HG02970 (cell line): ENCODE results near the gene CLCN5.
"Not testable (repeated sequence)": the region's sequence is repeated elsewhere in the genome, so short reads cannot be mapped to it uniquely, and the experiment has no call there.

Experiments
- ATAC-seq: cut with Tn5 transposase; IDR thresholded peaks from one replicate; pipeline ENCODE4 v1.9.1; 2021; ENCODE audit warnings: mild to moderate bottlenecking, moderate library complexity, moderate number of reproducible peaks; ENCODE audit not compliant: unreplicated experiment, low FRiP score

The CLCN5 gene

DNA sequence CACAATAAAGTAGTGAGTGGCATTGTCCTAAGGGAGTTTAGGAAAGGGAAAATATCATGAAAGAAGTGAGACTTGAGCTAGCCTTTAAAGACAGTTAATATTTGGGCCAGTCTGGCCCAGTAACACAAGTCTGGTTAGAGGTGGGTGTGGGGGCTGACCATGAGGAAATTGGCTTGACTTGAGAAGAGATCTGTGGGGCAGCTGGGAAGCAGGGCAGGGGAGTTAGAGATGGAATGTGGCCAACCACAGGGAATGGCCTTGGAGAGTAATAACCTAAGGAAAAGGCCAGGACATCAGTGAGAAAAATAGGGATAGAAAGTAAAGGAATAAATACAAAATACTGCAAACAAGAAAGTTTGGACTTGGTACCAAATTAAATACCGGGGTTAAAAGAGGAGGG, 71.3 kb downstream of the CLCN5 start:
- no peak for ATAC-seq

DNA sequence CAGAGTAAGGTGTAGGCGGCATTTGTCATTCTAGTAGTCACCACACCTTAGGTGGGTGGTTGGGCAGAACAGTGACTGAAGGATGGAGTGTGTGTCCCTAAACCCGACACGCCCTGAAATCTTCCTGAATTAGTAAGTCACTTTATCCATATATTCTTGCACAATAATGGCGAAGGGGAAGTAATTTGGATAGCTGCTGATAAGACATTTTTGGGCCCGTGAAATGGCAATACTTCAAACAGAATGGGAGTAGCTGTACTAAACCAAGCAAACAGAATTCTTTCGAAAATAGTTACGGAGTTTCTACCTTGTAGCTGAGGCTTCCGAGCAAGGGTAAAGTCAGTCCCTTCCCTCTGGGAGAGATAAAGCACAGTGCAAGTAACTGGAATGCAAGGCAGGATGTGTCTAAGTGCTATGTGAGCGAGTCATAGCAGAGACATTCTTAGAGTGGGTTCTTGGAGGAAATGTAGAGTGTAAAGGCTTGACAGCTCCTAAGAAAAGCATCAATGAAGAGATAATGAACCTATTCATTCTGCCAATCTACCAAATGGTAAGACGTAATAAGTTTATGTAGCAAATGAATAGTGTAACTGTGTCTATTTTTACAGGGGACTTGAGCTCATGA, 72.8 kb downstream of the CLCN5 start:
- no peak for ATAC-seq

DNA sequence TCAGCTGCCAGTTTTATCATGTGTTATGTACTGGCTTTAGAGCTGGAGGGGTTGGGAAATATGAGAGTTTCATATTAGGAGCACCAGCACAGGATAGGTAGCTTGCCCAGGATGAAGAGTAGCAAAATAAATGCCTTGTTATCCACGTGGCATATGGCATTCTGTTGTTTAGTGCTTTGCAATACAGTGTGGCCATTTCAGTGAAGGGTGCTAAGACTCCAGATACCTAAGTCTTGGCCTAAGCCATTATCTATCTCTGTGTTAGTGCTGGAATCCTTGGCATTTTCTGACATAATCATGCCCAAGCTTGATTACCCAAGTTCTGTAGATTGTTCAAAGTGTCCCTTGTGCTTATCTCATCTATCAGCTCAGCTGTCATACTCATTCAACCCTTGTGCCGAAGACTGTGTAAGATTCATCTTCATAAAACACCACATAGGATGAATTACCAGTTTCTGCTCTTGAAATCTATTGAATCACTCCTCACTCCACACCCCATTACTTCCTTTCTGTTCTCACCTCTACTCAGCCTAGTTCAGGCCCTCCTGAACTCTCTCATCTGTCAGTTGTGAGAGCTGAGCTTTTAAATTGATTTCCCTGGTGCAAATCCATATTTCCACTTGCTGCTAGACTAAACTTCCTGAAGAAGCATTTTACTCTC, 73.5 kb downstream of the CLCN5 start:
- no peak for ATAC-seq

DNA sequence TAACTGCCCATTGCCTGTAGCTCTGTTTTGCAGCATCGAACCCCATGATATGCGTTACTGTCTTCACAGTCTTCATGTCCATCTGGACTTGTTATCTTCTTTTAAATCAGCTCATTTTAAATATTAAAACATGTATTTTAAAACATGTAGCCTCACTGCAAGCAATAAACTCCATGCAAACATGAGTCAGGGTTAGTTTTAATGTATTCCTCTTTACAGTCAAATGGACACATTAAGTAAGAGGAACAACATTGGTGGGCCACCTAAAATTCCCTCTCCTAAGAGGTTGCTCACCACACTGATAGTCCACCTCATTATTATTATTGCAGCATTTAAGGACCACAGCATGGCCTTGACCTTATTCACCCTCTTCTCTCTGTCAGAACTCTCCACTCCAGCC, 74.1 kb downstream of the CLCN5 start:
- ATAC-seq = no peak

DNA sequence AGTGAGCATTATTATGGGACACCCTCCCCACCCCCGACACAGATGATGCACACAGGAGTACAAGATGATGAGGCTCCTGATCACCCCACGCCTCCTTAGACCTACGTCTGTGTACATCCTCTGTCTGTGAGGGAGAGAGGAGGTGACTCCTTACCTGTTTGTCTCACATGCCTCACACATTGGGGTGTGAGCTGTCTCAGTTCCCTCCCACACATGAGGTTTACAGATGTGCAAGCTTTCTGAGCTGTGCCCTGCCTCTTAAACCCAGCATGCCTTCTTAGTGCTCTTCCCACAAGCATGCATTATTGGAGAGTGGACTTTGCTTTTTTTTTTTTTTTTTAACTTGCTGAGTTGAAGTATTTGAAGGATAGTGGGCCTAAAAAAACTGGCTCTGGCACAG, 76.7 kb downstream of the CLCN5 start:
- no peak for ATAC-seq

DNA sequence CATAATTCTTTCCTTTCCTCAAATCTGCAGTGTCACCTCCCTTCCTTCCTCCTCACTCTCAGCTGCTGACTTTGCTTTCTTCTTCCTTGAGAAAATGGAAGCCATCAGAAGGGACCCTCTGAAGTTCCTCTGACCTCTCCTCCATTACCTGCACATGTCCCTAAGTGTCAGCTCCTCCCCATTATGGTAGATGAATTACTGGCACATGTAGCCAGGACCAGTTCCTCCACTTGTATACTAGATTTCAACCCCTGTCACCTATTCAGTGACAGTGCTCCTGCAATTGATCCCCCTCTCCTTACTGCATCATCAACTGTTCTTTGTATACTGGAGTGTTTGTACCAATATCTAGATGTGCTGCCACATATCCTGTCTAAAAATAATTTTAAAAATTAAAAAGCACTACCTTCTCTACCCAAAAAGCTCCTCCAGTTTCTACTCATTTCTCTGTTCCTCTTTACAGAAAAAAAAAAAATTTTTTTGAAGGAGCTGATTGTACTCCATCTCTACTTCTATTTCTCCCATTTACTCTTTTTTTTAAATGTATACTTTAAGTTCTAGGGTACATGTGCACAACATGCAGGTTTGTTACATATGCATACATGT, 78.6 kb downstream of the CLCN5 start:
- no peak for ATAC-seq

DNA sequence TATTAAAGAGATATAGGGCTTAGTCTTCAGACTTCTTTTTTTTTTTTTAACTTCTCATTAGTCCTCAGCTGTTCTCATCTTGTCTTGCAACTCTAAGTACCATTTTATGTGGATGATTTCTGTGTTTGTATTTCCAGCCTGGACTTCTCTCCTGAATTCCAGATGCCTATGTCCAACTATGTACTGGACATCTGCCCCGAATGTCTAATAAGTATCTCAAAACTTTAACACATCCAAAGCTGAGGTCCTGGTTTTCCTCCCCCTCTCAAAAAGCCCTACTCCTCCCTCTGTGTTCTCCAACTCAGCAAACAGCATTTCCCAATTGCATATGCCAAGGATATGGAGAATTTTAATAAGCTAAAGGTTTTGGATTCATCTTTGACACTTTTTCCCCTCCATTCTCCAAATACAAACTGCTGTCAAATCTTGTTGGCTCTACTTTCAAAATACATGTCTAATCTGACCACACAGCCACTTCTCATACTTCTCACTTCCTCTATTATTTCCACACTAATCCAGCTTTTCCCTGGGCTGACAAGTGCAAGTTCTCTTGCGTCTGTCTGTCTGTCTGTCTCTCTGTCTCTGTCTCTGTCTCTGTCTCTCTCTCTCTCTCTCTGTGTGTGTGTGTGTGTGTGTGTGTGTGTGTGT, 79.8 kb downstream of the CLCN5 start:
- no peak for ATAC-seq

DNA sequence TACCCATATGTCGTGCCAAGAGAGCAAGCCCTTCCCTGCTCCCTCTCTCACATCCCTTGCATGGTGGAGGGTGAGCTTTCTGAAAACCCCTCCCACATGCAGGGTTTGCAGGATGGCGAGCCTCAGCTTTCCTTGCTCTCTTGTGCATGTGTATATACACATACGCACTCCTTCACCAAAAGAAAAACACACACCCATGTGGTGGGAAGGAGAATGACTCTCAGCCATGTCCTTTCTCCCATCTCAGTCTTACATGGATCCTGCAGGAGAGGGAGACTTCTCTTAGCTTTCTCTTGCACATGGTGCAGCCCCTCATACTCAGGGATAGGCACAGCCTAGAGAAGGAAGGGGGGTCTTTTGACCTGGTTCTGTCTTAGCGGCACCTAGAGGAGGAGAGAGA, 81.1 kb downstream of the CLCN5 start:
- ATAC-seq = no peak

DNA sequence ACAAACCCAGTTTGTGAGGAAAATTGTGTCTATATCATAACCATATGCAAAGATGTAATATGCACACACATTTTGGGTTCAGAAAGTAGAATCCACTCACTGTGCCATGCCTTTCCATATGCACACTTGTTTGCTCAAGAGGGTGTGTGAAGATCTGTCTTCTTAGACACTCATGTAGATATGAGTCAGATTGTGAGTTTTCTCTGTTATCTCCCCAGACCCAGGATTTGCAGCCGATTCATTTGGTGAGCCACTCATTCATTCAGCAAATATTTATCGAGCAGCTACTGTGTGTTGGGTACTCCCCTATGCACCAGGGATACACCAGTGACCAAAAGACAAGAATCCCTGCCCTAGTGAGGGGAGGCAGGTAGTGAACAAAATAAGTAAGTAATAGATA, 81.5 kb downstream of the CLCN5 start:
- no peak for ATAC-seq

DNA sequence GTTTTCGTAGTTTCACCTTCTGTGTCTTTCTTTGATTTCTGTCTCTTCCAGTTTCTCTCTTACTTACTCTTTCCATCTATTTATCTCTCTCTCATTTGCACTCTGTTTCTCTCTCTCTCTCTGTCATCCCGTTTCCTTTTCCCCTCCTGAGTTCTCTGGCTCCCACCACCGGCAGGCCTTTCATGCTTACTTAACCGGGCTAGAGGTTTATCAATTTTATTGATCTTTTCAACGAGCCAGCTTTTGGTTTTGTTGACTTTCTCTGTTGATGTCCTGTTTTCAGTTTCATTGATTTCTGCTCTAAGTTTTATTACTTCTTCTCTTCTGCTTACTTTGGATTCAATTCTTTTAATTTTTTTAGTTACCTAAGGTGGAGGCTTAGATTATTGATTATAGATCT, 103.2 kb downstream of the CLCN5 start:
- not testable (repeated sequence) for ATAC-seq

DNA sequence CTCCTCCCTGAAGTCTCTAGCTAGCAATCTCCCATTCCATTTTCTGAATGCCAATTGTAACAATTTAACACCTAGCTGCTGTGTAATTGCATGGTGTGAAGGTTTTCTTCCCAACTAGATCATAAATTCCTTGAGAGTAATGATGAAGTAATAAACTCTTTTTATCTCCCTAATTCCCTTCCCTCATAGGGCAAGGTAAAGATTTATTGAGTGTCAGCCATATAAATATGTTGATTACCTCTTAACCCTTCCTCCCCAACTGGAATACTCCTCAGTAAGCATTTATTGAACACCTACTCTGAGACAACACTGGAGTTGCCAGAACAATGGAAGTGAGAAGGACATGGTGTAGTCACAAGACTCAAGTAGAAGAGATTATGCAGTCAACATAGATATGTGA, 112.7 kb downstream of the CLCN5 start:
- no peak for ATAC-seq

DNA sequence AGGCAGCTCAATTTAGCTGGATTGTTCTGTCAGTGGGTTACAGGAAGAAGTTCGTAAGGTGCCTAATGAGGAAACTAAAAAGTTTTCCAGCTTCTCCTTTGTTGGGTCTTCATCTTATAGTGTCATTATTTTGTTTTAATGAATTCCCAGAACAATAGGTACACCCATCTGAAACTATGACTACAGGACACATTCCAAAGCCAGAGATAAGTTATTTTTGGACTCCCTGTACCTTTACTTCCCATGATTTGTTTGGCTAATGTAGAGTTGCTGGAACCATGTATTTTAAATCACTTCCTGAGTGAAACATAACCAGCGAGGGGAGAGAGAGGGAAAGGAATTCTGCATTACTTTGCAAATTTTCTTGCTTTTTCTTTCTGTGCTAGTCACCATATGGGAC, 114.0 kb downstream of the CLCN5 start:
- no peak for ATAC-seq

DNA sequence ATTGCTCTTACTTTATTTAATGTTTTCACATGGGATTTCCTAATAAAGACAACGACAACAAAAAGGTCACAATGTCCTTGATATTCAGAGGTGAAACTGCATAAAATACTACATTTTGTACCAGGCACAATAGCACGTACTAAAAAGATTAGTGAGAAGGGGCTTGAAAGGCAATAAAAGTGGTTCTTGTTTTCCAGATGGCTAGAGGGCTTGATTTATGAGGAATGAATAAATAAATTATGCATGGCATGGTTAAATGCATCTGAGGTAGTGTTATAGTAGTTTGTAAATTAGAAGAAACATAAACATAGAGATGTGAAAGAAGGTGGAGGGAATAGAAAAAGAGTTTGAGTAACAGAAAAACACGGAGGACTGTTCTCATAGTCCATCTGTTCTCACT, 123.4 kb downstream of the CLCN5 start:
- ATAC-seq = no peak

DNA sequence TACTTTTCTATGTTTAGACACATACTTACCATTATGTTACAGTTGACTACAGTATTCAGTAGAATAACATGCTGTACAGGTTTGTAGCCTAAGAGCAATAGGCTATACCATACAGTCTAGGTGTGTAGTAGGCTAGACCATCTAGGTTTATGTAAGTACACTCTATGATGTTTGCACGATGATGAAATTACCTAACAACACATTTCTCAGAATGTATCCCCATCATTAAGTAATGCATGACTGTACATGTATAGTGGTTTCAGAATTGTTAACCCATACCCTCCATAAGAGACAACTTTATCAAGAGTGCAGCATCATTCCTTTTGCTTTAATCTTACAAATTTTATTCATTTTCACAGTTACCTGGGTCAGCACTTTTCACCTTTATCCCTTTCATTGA, 126.8 kb downstream of the CLCN5 start:
- ATAC-seq = no peak

DNA sequence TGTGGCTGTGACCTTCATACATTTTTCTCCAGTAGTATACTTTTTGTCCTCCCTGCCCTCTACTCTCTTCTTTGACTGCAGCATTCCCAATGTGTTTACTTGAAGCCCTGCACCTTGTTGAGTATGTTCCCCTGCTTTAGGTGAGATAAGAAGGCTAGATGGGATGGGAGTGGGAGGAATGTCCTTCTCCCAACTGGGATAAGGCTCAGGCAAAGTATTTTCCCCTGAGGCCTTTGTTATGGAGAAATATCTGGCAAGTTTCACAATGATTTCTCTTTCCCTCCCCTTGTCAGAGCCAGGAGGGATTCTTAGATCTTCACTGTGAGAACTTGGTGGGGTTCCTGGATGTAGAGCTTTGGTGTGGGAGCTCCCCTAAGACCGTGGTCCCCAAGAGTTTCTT, 131.8 kb downstream of the CLCN5 start:
- ATAC-seq = no peak

DNA sequence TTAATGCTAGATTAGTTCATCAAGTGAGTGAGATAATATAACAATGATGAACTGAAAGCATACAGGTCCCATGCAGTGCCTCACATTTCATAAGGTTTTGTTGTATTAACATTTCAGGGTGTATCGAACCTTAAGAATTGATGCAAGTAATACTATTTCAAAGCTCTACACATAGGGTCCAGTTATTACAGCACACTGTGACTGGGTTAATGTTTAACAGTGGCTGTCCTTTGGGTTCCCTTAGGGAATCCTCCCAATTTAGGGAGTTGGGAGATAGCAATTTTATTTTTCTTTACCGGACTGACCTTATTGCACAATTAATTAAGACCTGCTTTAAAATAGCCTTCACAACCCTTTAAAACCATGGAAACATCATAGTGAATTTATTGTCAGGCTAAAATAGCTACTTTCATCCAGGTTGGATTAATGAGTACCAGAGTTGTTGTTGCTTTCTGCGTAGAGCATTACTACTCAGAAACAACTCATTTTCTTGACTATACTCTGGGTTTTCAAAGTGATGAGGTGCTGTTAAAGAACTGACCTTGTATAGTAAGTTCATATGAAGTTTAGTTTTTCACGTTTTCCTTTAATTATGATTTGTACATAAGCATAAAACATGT, 144.0 kb downstream of the CLCN5 start:
- no peak for ATAC-seq

DNA sequence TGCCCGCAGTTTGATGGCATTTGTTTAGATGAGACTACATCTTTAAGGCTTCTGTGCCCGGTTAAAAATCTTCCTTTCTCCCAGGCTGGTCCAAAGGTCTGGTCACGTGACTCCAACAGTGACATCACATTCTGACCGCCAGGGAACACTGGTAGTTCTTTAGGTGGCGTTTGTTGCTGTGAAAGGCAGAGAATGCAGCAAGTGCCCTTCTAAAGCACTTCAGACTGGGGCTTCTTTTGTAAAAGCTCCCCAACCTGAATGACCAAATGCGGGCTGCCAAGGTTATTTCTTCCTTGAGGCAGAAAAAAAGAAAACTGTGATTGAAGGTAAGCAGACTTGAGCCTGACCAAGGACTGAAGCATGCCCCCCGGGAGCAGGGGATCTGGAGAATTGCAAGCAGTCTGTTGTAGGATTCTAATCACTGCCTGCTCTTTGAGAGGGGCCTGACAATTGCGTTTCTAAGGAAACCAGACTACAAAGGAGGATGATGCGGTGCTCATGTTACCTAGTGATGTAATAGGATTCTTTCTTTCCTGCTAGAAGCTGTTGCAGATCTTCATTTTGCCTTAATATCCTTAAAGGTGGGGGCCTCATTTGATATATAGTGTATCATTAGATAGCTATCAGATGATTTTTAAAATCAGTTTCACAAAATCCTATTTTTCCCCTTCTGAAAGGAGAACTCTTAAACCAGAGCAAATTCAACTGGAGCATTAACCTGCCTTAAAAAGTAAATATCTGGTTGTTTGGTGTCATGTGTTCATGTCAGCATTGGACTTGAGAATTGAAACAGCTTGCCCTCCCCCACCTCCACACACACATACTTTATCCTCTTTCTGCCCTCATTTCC, 145.3 kb downstream of the CLCN5 start:
- no peak for ATAC-seq

DNA sequence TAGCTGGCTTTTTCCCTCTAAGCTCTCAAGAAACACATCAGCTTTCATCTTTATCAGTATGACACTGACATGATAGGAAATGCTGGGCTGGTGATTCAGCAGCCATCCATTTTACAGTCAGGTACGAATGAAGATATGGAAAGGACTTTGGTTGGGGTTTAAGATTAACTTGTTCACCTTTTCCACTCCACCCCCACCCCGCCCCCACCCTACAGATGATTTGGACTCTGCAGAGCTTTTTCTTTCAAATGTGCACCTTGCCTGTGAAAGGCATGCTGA, 145.8 kb downstream of the CLCN5 start:
- ATAC-seq = no peak

DNA sequence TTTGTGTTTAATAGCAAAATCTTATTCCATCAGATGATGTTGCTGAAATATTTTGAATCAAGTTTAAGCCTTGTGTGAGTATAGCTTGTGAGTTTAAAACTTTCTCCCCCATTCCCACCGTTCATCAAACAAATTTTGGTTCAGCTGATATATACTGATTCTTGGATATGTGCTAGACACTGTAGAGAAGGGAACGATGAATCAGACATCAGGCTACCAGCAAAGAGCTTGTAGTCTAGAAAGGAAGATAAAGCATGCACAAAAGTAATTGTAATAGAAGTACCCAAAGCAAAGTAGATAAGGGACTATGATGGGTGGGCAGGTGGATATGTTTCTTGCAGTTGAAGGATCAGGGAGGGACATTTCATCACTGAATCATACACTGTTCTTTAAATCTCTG, 146.5 kb downstream of the CLCN5 start:
- no peak for ATAC-seq

DNA sequence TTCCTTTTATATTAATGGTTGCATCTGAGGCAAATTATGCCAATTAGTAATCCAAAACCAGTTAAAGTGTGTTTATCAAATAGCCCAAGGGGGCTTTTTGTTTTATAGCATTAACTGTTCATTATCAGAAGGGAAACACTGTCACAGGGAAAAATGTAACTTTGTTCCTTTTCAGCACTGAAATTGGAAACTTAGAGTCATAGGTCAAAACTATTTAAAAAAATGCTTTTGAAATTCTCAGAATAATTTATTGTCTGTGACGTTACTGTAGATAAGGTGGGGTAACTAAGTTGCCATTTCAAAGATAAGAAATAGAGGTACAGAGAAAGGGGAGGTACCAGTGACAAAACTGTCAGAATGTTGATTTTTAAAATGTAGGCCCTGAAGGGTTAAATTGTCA, 149.1 kb downstream of the CLCN5 start:
- no peak for ATAC-seq

DNA sequence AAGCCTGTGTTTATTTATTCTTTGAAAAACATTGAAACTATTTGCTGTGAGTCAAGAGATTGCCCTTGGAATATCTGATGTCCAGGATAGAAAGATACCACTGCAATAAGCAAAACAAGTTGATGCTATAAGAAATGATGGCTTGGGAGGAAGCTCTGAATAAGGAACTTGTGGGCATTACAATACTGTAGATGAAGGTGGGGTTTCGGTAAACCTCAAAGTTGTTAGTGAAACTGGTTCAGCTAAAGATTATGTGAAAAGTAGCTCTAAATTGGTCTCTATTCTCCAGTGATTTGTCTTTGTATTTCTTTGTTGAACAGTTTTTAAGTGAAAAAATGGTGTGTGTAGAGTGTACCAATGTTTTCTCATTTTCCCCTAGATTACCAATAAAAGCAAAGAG, 149.7 kb downstream of the CLCN5 start:
- ATAC-seq = no peak
